OCI-LY7 (cell line): Measurements from ENCODE around the gene SDK2.

Experiments used
- EZH2phosphoT487 ChIP-seq: fragments of 200-600 bp; sonication (generic); IDR thresholded peaks from 2 replicates; pipeline ENCODE4 v1.6.1; 2018; ENCODE audit warnings: low read depth, borderline replicate concordance, mild to moderate bottlenecking, mixed run types, antibody characterized with exemption, low read length, moderate library complexity, mixed read lengths
- TF ChIP-seq, protein P1 (sequence below): fragments of 200-600 bp; sonication (generic); conservative IDR thresholded peaks from 2 replicates; pipeline ENCODE4 v1.5.1; 2014; ENCODE audit warnings: mild to moderate bottlenecking, antibody characterized with exemption, low read length, moderate library complexity, mixed read lengths

GRCh38 chr17:73356561-73357170 is 287.6 kb downstream of the SDK2 start:
- TF ChIP-seq, protein P1, sequence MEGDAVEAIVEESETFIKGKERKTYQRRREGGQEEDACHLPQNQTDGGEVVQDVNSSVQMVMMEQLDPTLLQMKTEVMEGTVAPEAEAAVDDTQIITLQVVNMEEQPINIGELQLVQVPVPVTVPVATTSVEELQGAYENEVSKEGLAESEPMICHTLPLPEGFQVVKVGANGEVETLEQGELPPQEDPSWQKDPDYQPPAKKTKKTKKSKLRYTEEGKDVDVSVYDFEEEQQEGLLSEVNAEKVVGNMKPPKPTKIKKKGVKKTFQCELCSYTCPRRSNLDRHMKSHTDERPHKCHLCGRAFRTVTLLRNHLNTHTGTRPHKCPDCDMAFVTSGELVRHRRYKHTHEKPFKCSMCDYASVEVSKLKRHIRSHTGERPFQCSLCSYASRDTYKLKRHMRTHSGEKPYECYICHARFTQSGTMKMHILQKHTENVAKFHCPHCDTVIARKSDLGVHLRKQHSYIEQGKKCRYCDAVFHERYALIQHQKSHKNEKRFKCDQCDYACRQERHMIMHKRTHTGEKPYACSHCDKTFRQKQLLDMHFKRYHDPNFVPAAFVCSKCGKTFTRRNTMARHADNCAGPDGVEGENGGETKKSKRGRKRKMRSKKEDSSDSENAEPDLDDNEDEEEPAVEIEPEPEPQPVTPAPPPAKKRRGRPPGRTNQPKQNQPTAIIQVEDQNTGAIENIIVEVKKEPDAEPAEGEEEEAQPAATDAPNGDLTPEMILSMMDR = no peak
- TF ChIP-seq EZH2phosphoT487 = no peak
